HG03342 (cell line): Measurements from ENCODE around the gene ZNRF3.

Experiments used
- ATAC-seq: cut with Tn5 transposase; IDR thresholded peaks from one replicate; pipeline ENCODE4 v1.9.1; 2021; ENCODE audit warnings: mild to moderate bottlenecking, moderate library complexity; ENCODE audit not compliant: unreplicated experiment

ZNRF3 gene

DNA sequence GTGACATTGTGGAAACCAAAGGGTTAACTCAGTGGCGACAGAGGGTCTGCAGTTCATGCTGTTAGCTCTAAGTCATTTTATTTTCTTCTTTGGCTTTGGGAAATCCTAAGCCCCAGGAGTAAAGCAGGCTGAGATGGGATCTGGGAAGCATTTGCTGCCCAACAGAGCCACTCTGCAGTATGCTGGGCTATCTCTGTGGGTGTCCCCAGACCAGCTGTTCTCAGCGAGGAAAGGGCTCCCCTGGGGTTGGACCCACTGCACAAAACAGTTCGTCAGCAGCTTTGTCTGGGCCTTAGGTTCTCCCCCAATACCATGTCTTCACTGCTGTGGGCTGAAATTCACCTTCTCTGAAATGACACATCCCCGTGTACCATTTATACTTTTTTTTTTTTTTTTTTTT is 223.5 kb downstream of the ZNRF3 start:
- ATAC-seq: no peak
